Ovary (tissue), 9 donors: ENCODE measurements around the gene ANO7. TPM values are rescaled to one million over a fixed set of nuclear protein-coding genes. Genes with fewer than 3 reads are reported as not detected.

Experiments
- DNase-seq, 5 donors: peaks; one replicate each; pipeline ENCODE4 v3.0.0-alpha.2; 2019 to 2020
- H3K27ac ChIP-seq, 2 donors: fragments of 200-600 bp; one replicate each; pipeline versions ENCODE4 v1.5.1 to v1.8.0; 2019 to 2022
- H3K27me3 ChIP-seq: fragments of 200-600 bp; one replicate; pipeline ENCODE4 v1.8.0; 2022
- H3K36me3 ChIP-seq: fragments of 200-600 bp; sonication (generic); one replicate; pipeline ENCODE4 v1.5.1; 2019
- H3K4me1 ChIP-seq: one replicate; pipeline ENCODE4 v1.8.1; 2013; ENCODE audit warnings: mild to moderate bottlenecking, moderate library complexity; ENCODE audit not compliant: insufficient read depth
- H3K4me3 ChIP-seq: fragments of 200-600 bp; sonication (generic); one replicate; pipeline ENCODE4 v1.5.1; 2017
- H3K9me3 ChIP-seq, 2 donors: fragments of 200-600 bp in 1 of 2; sonication (generic) in 1 of 2; one replicate each; pipeline versions ENCODE4 v1.5.1 to v1.8.1; 2013 to 2019; ENCODE audit warnings: mild to moderate bottlenecking in 1 of 2, moderate library complexity in 1 of 2
- EP300 ChIP-seq: sonication (generic); formaldehyde crosslinking; IDR thresholded peaks from one replicate; pipeline ENCODE4 v1.6.1; 2017; ENCODE audit warnings: antibody characterized with exemption
- POLR2A ChIP-seq: fragments of 450-650 bp; IDR thresholded peaks from one replicate; pipeline ENCODE4 v1.6.1; 2017; ENCODE audit warnings: antibody characterized with exemption, mild to moderate bottlenecking, moderate library complexity
- WGBS, 3 donors: extraction: QIAGEN DNeasy Blood & Tissue Kit in 1 of 3; methylation state at CpG; one replicate each; pipeline versions ENCODE4 v1.1.5 to v1.1.7; 2013 to 2017; 5-methylcytosine and 5-hydroxymethylcytosine counted together
- intact Hi-C, 4 donors: fragments of 100-400 bp; cut with DNase I; formaldehyde crosslinking; loops; one replicate each; pipeline versions ENCODE4 v1.11.0 to v1.15.1; 2022 to 2023
- polyA plus RNA-seq, 2 donors: library from polyadenylated mRNA; stranded (reverse); fragments of 200-250 nt in 1 of 2; fragments of 350-450 nt in 1 of 2; fragmentation: Illumina TruSeq in 1 of 2; extraction: RNeasy Lipid Tissue Mini Kit (QIAGEN cat#74804) in 1 of 2; gene quantifications; one replicate each; pipeline ENCODE4 v1.2.3, GENCODE V29; 2013 to 2014
- total RNA-seq, 7 donors: library from RNA; depleted of rRNA in 2 of 7; stranded (reverse); fragments of >200 nt in 2 of 7; fragmentation: NEBNext Ultra II Directional in 3 of 7; extraction: Animal tissue kit (Norgen Biotek cat#: 25700) in 3 of 7; gene quantifications; one replicate each; pipeline versions ENCODE4 v1.1.0 to v1.2.4, GENCODE V29; 2016 to 2023
- TF ChIP-seq, protein P1 (sequence below), 3 donors: fragments of 450-650 bp in 2 of 3; fragments of 200-600 bp in 1 of 3; IDR thresholded peaks; one replicate each; pipeline versions ENCODE4 v1.5.1 to v1.8.0; 2016 to 2022; ENCODE audit warnings: antibody characterized with exemption in 3 of 3, mild to moderate bottlenecking in 1 of 3
- donor health status: DM: no; HTN: no; CAD: no; lungs with moderate emphysema.
- donor health status: DM: no; HTN: no; CAD: no.
- donor health status: Bipolar disorder and iron deficiency.
- donor health status: DM: yes; HTN: yes; CAD: no.
- donor health status: DM: no; HTN: no; CAD: no.
- donor health status: DM: yes; HTN: yes; CAD: no.

The ANO7 gene
- total and polyA plus RNA-seq, 9 donors = 0.87 to 6.5 (median 2.1) TPM

DNA sequence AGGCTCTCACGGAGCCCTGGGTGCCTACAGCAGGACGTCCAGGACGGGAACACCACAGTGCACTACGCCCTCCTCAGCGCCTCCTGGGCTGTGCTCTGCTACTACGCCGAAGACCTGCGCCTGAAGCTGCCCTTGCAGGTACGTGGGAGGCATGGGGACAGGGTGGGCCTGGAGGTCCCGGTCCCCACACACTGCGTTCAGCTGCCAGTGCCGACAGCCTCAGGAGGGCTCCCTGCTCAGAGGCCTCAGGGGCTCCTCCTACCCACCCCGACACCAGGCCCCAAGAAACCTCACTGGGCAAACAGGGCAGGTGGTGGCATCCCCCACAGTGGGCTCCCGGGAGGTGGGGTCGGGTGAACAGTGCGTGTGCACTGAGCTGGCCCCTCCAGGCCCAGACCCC lies 10.8 kb downstream of the ANO7 start:
- H3K27ac ChIP-seq = no peak overlapping the region
- H3K36me3 ChIP-seq = no peaks in the 10 kb centered on the region
- no peak for DNase-seq
- WGBS, 3 donors = 81 to 92% (median 89%) methylated on average over 14 to 16 of the region's 16 CpGs
- H3K9me3 ChIP-seq = no peaks in the 10 kb centered on the region
- H3K4me1 ChIP-seq = no peaks in the 10 kb centered on the region
- intact Hi-C loops = no loop called here
- TF ChIP-seq, protein P1, sequence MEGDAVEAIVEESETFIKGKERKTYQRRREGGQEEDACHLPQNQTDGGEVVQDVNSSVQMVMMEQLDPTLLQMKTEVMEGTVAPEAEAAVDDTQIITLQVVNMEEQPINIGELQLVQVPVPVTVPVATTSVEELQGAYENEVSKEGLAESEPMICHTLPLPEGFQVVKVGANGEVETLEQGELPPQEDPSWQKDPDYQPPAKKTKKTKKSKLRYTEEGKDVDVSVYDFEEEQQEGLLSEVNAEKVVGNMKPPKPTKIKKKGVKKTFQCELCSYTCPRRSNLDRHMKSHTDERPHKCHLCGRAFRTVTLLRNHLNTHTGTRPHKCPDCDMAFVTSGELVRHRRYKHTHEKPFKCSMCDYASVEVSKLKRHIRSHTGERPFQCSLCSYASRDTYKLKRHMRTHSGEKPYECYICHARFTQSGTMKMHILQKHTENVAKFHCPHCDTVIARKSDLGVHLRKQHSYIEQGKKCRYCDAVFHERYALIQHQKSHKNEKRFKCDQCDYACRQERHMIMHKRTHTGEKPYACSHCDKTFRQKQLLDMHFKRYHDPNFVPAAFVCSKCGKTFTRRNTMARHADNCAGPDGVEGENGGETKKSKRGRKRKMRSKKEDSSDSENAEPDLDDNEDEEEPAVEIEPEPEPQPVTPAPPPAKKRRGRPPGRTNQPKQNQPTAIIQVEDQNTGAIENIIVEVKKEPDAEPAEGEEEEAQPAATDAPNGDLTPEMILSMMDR (IDR thresholded peaks at IDR 0.05) = no peak
- TF ChIP-seq POLR2A (no peak), EP300 (no peak)
- no peak overlapping the region for H3K4me3 ChIP-seq
- H3K27me3 ChIP-seq = no peaks in the 10 kb centered on the region

DNA sequence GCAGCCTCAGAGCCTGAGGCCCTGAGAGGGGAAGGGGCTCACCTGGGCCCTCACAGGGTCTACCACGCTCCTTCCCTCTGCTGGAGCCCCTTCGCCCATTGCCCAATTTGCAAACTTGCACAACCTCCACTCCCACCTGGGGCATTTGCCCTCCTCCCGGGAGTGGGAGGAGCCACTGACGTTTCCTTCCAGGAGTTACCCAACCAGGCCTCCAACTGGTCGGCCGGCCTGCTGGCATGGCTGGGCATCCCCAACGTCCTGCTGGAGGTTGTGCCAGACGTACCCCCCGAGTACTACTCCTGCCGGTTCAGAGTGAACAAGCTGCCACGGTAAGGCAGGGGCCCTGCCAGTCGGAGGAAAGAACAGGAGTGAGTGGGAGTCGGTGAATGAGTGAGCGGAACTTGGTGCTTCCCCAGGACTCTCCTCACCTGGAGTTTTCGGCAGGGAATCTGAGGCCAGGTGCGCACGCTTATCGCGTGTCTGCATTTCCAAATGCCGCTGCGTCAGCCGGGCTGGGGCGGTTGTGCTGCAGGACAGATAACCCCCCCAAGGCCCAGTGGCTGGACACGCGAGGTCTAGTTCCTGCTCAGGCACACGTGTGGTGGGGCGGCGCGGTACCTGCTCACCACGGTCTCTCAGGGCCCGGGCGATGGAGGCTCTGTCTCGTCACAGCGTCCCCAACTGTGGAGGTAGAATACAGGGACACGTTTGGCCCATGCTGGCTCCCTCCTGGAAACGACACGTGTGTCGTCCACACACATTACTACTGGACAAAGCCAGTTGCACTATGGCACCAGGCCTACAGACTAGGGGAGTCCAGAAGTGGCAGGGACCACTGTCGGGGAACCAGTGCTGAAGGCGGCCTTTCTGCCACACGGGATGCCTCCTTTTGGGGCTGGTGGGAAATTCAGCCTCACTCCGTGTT lies 11.7 kb downstream of the ANO7 start:
- Histone ChIP-seq H3K27me3 (no peaks in the 10 kb centered on the region), H3K36me3 (no peaks in the 10 kb centered on the region), H3K4me3 (no peak overlapping the region), H3K4me1 (no peaks in the 10 kb centered on the region), H3K9me3 (no peaks in the 10 kb centered on the region), H3K27ac (no peak overlapping the region)
- intact Hi-C loops = no loop called here
- WGBS, 3 donors = 80 to 83% (median 80%) methylated on average over 42 of the region's 42 CpGs
- no peak for DNase-seq
- TF ChIP-seq POLR2A (no peak), EP300 (no peak)
- TF ChIP-seq, protein P1 (IDR thresholded peaks at IDR 0.05) = no peak

DNA sequence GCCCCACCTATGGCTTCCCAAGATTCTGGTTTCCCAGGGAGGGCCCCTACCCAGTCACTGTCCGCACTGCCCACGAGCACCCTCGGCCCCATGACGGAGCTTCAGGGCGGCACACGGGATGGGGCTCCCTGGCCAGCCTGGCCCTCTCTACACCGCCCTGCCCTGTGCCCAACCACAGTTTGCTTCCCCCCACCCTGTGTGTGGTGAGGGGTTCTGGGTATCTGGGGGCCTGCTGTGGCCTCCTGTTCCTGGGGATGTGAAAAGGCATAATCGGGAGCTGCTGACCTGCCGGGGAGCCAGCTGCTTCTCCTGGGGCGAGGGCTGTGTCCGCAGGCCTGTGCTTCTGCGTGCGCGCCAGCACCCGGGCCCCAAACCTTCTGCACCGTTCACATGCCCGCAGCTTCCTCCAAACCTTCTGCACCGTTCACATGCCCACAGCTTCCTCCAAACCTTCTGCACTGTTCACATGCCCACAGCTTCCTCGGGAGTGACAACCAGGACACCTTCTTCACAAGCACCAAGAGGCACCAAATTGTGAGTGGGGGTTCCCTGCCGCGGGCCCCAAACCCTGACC lies 12.4 kb downstream of the ANO7 start:
- Histone ChIP-seq H3K4me3 (no peak overlapping the region), H3K27me3 (no peaks in the 10 kb centered on the region), H3K27ac (no peak overlapping the region), H3K36me3 (no peaks in the 10 kb centered on the region), H3K4me1 (no peaks in the 10 kb centered on the region), H3K9me3 (no peaks in the 10 kb centered on the region)
- TF ChIP-seq POLR2A (no peak), EP300 (no peak)
- TF ChIP-seq, protein P1 (IDR thresholded peaks at IDR 0.05) = no peak
- WGBS, 3 donors = 87 to 92% (median 90%) methylated on average over 21 of the region's 21 CpGs
- DNase-seq = no peak
- intact Hi-C loops = no loop called here

DNA sequence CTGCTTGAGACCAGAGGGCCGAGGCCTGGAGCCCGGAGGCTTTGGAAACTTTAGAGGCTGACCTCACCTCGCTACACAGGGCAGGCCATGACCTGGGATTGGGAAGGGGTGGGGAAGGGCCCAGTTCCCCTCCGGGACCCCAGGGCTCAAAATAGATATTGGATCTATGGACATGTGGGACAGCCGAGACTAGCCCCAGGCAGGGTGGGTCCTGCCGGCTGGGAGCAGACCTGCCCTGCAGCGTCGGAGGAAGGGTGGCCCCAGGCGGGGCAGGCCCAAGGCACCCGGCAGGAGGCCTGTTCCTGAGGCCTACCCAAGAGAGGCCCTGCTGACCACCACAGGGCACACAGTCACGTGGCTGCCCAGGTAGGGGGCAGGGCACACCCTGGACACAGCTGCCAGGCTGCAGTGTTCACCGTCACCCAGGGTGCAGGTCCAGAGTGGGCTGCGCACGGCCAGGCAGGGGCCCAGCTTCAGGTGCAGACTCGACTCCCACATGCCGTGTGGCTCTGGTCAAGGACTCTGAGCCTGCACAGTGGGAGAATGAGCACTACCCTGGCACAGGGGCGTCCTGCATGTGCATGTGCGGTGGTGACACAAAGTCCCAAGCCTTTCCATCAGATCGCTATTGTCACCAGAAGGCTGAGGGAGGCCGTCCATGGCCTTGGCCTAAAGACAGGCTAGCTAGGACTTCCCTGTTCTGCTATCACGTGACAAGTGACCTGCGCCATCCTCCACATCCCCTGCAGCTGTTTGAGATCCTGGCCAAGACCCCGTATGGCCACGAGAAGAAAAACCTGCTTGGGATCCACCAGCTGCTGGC lies 13.2 kb downstream of the ANO7 start:
- no peak overlapping the region for H3K27ac ChIP-seq
- WGBS, 3 donors = 72 to 80% (median 79%) methylated on average over 24 of the region's 24 CpGs
- TF ChIP-seq, protein P1 (IDR thresholded peaks at IDR 0.05) = no peak
- TF ChIP-seq EP300 (no peak), POLR2A (no peak)
- intact Hi-C loops = no loop called here
- no peaks in the 10 kb centered on the region for H3K4me1 ChIP-seq
- H3K9me3 ChIP-seq = no peaks in the 10 kb centered on the region
- no peaks in the 10 kb centered on the region for H3K27me3 ChIP-seq
- no peak for DNase-seq
- no peak overlapping the region for H3K4me3 ChIP-seq
- no peaks in the 10 kb centered on the region for H3K36me3 ChIP-seq
